ENCODE results near the gene WIZ.

The WIZ gene

GRCh38 chr19:15373644-15374043 lies 76.1 kb downstream of the WIZ start:
- DNase-seq = no peak

GRCh38 chr19:15372891-15373301 lies 76.9 kb downstream of the WIZ start:
- DNase-seq = no peak
- no peak for ATAC-seq

More at GRCh38 chr19:15373644-15374043, 76.1 kb downstream of the WIZ start:
- ATAC-seq = no peak

- no peak for ATAC-seq
- DNase-seq = no peak
Observed at GRCh38 chr19:15372470-15372869, 77.3 kb downstream of the WIZ start.

GRCh38 chr19:15371786-15372380 lies 77.9 kb downstream of the WIZ start:
- no peak for ATAC-seq

GRCh38 chr19:15371119-15371518 lies 78.6 kb downstream of the WIZ start:
- DNase-seq (no peak), ATAC-seq (no peak)

More at GRCh38 chr19:15371786-15372380, 77.9 kb downstream of the WIZ start:
- no peak for DNase-seq

All from stimulated activated naive CD8-positive, alpha-beta T cell treated with anti-CD3 and anti-CD28 coated beads, Interleukin-15, Interleukin-2, amounts not matched to agents 100 U/mL and 50 U/mL, for 24 hours (primary cell).